Fibroblast of pulmonary artery (primary cell): ENCODE data around the gene WBP1L.

ENCODE experiments used
- DNase-seq: peaks from one replicate; pipeline ENCODE4 v3.0.0-alpha.2; 2010; ENCODE audit warnings: low read depth
- H3K4me3 ChIP-seq: replicated peaks from 2 replicates; pipeline ENCODE4 v1.5.1; 2011; ENCODE audit warnings: low read depth, mild to moderate bottlenecking, control low read depth, low read length, moderate library complexity
- TF ChIP-seq, protein P1 (sequence below): IDR thresholded peaks from 2 replicates; pipeline ENCODE4 v1.5.1; 2011; ENCODE audit warnings: mild to moderate bottlenecking, control low read depth, low read length, inconsistent platforms; ENCODE audit errors: missing control alignments

The WBP1L gene

DNA sequence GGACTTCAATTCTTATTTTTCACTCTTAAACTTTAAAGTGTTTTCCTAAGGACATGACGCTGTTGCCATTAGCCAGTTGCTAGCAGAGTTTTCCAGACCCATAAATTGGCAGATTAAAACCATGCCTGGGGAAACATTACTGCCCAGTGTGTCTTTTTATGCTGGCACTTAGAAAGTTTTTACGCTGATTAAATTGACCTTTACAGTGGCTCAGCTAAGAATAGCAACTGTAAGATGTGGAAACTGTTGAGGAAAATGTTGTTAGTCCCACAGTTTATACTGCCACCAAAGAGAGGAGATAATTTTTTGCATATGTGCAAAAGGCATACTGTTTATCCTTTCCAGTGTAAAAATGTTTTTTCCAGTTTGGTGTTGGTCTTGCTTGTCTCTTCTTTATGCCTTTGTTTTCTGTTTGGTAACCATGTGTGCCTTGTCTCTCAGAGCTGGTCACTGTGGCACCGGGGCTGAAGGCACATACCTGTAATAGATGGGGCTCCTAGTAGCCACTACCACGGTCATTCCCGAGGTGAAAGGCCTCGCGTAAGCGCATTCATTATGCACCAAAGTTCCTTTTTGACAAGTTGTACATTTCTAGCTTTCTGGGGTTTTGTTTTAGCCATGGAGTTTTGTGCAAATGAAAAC, 48.1 kb downstream of the WBP1L start:
- TF ChIP-seq, protein P1, sequence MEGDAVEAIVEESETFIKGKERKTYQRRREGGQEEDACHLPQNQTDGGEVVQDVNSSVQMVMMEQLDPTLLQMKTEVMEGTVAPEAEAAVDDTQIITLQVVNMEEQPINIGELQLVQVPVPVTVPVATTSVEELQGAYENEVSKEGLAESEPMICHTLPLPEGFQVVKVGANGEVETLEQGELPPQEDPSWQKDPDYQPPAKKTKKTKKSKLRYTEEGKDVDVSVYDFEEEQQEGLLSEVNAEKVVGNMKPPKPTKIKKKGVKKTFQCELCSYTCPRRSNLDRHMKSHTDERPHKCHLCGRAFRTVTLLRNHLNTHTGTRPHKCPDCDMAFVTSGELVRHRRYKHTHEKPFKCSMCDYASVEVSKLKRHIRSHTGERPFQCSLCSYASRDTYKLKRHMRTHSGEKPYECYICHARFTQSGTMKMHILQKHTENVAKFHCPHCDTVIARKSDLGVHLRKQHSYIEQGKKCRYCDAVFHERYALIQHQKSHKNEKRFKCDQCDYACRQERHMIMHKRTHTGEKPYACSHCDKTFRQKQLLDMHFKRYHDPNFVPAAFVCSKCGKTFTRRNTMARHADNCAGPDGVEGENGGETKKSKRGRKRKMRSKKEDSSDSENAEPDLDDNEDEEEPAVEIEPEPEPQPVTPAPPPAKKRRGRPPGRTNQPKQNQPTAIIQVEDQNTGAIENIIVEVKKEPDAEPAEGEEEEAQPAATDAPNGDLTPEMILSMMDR: no peak
- no peak overlapping the region for H3K4me3 ChIP-seq
- DNase-seq: no peak

DNA sequence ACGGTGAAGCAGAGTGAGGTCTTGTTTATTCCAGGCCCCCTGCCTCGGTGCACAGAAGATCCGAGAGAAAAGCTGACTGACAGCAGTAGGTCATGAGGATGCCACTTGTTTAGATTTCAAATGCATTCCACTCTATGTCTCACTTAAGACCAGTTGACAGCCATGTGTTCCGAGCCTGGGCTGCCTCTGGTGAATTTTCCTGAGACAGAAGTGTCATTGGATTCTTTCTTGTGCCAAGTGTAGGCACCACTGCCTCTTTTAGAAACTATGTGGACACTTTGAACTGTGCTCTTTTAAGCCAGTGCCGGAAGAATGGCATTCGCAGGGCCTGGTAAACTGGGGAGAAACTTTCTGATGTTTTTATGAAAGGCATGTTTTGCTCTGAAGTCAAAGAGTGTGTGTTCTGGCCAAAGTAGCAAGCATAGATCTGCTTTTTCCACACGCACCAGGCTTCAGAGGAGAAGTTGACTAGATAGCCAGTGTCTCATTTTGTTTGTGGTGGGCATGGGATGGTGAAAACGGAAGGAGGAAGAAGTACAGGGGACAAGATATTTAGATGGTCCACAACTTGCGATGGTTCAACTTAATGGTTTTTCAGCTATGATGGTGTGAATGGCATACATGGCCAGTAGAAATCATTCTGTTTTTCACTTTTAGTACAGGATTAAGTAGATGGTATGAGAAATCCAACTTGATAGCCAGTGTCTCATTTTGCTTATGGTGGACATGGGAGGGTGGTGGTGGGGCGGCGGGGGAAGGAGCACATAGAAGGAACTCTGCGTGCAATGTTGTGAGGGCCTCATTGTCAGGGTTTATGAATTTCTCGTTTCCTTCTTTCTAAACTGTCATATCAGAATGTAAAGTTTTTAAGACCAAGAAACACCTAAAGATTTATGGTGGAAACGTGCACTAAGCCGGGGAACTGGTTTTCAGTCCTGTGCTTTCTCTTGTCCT, 52.0 kb downstream of the WBP1L start:
- no peak for DNase-seq
- H3K4me3 ChIP-seq: no peak overlapping the region
- TF ChIP-seq, protein P1: no peak

DNA sequence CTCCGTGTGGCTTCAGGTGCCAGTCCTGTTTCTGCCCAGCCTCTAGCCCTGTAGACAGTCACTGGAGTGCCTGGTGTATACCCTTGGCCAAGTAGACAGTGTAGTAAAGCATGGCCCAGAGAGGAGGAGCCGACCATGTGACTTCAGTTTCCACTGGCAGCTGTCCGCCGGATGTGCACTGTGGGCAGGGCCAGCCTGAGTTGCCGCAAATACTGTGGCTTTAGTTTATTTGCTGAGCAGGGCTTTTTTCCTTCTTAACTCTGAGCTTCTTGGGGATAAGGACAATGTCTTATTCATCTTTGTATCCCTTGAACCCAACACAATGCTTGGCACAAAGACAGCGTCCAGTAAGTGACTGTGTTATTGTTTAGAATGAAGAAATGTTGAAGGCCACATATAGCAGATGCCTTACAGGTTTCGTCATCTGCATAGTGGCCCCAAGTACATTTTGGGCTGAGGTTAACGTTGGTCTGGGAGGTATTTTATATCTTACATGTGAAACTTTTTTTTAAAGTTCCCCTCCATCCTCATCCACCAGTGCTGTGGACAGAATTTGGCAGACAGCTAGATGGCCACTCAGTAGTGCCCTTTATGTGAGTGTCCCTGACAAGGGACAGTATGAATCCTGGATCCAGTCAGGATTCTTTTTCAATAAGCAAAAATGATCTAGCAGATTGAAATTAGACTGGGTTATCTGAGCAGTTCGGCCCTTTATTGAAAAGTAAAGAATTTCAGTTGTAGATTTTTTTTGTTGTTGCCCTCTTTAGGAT, 52.8 kb downstream of the WBP1L start:
- TF ChIP-seq, protein P1: no peak
- H3K4me3 ChIP-seq: no peak overlapping the region
- peak; percentile 73 for DNase-seq

DNA sequence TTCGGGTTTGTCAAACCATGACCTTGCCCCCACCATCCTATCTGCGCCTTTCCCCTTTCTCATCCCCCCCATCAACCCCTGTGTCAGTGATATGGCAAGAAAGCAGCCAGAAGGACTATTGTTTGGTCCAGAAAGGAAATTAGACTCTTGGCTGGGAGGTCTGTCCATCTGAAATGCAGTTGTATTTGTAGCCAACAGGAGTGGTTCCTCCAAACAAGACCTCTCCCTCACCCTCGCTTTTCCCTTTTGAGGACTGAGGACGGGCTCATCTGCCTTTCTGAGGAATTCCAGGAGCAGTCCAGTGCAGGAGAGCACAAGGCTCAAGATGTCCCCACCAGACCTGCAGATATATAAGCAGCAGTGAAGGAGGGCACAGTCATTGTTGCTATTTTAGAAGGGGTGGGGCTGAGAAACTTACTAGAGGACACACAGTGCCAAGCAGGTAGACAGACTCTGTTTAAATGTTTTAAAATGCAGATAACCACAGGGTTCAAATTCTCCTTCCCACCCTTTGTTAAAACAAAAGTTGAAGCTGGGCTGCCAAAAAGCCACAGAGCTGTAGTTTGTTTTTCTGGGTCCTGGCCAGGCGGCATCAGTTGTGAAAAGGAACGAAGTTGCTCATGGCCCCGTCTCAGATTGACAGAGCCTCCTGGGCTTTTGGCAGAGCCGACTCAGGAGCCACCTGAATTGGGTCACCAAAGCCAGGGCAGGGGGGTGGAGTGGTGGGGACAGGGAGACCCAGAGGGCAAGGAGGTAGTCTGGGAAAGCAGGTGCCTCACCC, 56.1 kb downstream of the WBP1L start:
- TF ChIP-seq, protein P1: no peak
- H3K4me3 ChIP-seq: no peak overlapping the region
- no peak for DNase-seq

DNA sequence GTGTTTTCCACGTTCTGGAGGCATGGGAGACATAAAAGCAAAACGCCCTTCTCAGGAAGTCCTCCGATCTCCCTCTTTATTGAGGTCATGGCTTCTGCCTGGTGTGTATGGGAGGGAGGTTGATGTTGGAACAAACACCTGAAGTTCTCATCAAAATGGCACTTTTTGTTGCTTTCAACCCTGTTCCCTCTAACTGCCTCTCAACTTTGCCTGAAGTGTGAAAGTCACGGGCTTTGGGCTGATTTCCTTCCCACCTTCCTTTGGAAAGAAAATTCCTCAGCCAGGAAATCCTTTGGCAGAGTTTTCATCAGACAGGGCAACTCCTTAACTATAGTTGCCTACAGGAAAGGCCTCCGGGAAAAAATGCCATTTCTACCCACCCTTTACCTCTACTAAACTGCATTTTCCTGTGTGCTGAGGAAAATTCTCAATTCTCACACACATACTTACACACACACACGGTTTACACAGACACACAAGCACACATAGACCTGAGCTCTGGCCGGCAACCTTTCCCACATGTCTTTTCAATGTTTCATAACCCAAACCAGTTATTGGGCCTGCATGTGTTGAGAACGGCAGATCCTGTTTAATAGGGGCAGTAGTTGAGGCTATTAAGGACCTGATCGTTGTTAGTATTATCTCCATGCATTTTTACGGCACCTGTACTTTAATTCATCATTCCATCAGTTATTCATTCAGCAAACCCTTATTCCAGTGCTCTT, 57.0 kb downstream of the WBP1L start:
- DNase-seq: no peak
- TF ChIP-seq, protein P1: no peak
- no peak overlapping the region for H3K4me3 ChIP-seq

DNA sequence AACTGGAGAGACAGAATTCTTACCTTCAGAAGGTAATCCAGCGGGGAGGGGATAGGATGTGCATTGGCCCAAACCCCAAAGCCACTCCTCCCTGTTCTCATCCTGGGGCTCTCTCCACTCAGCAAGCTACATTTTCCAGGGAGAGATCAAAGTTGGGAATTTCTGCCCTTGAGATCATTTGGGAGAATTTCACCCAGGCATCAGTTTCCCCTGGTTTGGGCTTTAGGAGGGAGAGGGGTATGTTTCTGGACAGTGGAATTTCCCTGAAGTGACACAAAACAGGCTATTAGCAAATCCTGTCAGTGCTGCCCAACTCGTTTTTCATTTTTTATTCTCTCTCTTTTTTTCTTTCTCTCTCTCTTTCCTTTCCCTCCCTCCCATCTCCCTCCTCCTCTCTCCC, 57.7 kb downstream of the WBP1L start:
- H3K4me3 ChIP-seq: no peak overlapping the region
- DNase-seq: peak; percentile 69
- TF ChIP-seq, protein P1: no peak
